Measurements from ENCODE around the gene HIF1A. TPM values are rescaled to one million over a fixed set of nuclear protein-coding genes. Genes with fewer than 3 reads are reported as not detected.

The HIF1A gene
- total and polyA plus RNA-seq, 4 donors: 43.8 to 173 (median 106) TPM

DNA sequence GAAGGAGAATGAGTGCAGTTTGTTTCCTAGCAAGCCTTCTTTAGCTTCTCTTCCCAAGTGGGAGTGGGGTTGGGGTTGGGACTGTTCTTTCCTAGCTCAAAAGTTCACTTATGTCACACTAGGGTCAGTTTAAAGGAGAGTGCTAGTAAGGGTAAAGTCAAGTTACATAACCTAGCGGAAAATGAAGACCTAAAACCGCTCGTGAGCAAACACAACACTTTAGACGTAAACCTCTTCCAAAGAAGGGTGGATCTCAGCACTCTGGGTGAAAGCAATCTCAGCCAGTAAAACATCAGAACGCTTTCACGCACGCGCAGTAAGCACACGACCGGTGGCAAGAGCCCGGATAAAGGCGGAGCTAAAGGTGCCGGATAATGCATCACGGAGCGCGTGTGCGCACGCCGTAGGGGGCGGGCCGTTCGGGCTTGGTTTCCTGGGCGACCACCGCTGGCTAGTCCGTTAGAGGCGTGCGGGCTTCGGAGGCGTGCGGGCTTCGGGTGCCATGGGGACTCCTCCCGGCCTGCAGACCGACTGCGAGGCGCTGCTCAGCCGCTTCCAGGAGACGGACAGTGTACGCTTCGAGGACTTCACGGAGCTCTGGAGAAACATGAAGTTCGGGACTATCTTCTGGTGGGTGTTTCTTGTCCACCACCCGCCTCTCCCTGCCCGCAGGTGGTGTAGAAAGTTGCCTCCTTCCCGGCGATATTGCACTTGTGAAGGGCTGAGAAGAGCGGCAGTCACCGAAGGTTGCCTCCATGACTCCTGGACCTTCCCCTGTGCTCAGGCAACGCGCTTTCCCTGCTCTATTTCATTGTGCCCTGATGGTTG is 66.9 kb downstream of the HIF1A start, which contains the start of gene SNAPC1:
SNAPC1 (plus strand) TSS at position 462 of the 828 bp plus-strand sequence; CDS start at position 503, 41 bp downstream.
- no peaks in the 10 kb centered on the region for H3K9me3 ChIP-seq (ENCODE audit: control insufficient read depth, low read length)
- no peaks in the 10 kb centered on the region for H3K27me3 ChIP-seq (ENCODE audit: control insufficient read depth in 1 of 2, insufficient read depth in 2 of 2, low read length in 1 of 2)
- DNase-seq: peak; percentile 98 to 99
- peak; percentile 100 for ATAC-seq (ENCODE audit: low FRiP score)
- H3K4me3 ChIP-seq (ENCODE audit: low read length in 2 of 2): peak within 1 kb of the TSS; percentile 41 to 80
- intact Hi-C loops (cut with DNase I): loop anchor here in 1 of 2 donors (5.0 kb wide), 1 partner anchor 300 kb away; no protein-coding TSS in a partner anchor
- WGBS, 2 donors: 0% methylated on average over 46 to 49 of the region's 49 CpGs
- no peaks in the 10 kb centered on the region for H3K36me3 ChIP-seq (ENCODE audit: control insufficient read depth in 1 of 2, insufficient read depth in 2 of 2, low read length in 1 of 2)
- H3K27ac ChIP-seq (ENCODE audit: low read depth in 1 of 2, low read length in 2 of 2): peak within 1 kb of the TSS in 1 of 2 donors; percentile 61
- peaks cover 0 to 2% of the 10 kb centered on the region in 2 donors for H3K4me1 ChIP-seq (ENCODE audit: control insufficient read depth in 1 of 2, insufficient read depth in 2 of 2, low read length in 2 of 2)

DNA sequence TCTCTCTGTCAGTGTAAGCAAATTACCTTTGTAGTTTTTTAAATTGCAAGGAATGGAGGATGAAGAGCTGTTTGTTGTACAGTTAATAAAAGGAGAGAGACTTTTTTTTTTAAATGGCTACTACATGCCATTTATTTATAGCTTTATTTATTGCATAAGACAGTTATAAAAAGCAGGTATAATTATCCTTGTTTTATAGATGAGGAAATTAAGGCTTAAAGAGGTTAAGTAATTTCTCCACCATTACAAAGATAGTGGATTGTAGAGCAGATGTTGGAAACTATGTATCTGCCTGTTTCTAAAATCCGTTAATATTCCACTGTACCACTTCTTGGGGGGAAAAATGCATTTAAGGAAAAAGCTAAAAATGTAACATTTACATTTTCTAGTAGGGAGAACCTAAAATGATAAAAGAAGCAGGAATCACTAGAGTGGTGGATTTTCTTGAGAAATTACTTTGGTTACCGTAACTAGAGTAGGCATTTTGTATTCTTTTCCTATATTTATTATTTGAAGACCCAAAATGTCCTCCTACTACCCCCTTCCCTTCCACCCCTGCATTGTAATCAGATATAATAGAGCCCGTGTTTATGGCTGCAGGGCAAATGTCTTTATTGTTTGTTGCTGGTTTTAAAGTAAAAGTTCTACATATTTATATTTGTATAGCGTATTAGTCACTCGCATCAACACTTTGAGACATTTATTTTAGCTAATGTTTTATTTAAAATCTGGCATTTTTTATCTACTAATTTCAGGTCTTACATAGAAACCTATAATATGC is 69.2 kb downstream of the HIF1A start:
- intact Hi-C loops (cut with DNase I): loop anchor here in 1 of 2 donors (5.0 kb wide), 1 partner anchor 302 kb away; no protein-coding TSS in a partner anchor
- no peak overlapping the region for H3K4me3 ChIP-seq (ENCODE audit: low read length in 2 of 2)

DNA sequence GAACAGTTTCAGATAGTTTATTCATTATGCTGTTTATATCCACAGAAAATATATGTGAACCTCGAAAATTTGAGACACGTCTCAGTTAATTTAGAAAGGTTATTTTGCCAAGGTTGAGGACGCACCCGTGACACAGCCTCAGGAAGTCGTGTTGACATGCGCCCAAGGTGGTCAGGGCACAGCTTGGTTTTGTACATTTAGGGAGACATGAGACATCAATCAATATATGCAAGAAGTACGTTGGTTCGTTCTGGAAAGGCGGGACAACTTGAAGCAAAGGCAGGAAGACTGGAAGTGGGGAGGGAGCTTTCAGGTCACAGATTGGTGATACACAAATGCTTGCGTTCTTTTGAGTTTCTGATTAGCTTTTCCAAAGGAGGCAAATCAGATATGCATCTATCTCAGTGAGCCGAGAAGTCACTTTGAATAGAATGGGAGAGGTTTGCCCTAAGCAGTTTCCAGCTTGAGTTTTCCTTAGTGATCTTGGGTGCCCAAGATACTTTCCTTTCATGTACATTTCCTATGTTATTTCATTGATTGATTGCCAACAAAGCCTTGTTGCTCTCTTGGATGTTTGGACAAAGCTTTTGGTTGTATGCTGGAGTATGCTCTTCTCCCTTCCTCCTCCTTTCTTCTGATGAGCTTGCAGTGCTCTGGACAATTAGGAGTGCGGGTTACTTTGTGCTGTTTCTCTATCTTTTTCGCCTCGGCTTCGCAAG is 70.1 kb downstream of the HIF1A start:
- H3K36me3 ChIP-seq (ENCODE audit: control insufficient read depth in 1 of 2, insufficient read depth in 2 of 2, low read length in 1 of 2): no peaks in the 10 kb centered on the region
- H3K9me3 ChIP-seq (ENCODE audit: control insufficient read depth, low read length): no peaks in the 10 kb centered on the region
- intact Hi-C loops (cut with DNase I): no loop called here
- H3K4me3 ChIP-seq (ENCODE audit: low read length in 2 of 2): no peak overlapping the region
- ATAC-seq (ENCODE audit: low FRiP score): no peak
- no peaks in the 10 kb centered on the region for H3K27me3 ChIP-seq (ENCODE audit: control insufficient read depth in 1 of 2, insufficient read depth in 2 of 2, low read length in 1 of 2)
- DNase-seq: no peak
- H3K4me1 ChIP-seq (ENCODE audit: control insufficient read depth in 1 of 2, insufficient read depth in 2 of 2, low read length in 2 of 2): peaks cover 0 to 2% of the 10 kb centered on the region in 2 donors
- H3K27ac ChIP-seq (ENCODE audit: low read depth in 1 of 2, low read length in 2 of 2): no peak overlapping the region
- 74 to 81% methylated on average over 15 of the region's 15 CpGs for WGBS, 2 donors

More for the DNA sequence above, 69.2 kb downstream of the HIF1A start:
- Histone ChIP-seq H3K9me3 (ENCODE audit: control insufficient read depth, low read length) (no peaks in the 10 kb centered on the region), H3K4me1 (ENCODE audit: control insufficient read depth in 1 of 2, insufficient read depth in 2 of 2, low read length in 2 of 2) (peaks cover 0 to 2% of the 10 kb centered on the region in 2 donors), H3K36me3 (ENCODE audit: control insufficient read depth in 1 of 2, insufficient read depth in 2 of 2, low read length in 1 of 2) (no peaks in the 10 kb centered on the region), H3K27ac (ENCODE audit: low read depth in 1 of 2, low read length in 2 of 2) (no peak overlapping the region), H3K27me3 (ENCODE audit: control insufficient read depth in 1 of 2, insufficient read depth in 2 of 2, low read length in 1 of 2) (no peaks in the 10 kb centered on the region)
- ATAC-seq (ENCODE audit: low FRiP score) (no peak), DNase-seq (no peak)
- 88 to 90% methylated on average over 5 of the region's 5 CpGs for WGBS, 2 donors

DNA sequence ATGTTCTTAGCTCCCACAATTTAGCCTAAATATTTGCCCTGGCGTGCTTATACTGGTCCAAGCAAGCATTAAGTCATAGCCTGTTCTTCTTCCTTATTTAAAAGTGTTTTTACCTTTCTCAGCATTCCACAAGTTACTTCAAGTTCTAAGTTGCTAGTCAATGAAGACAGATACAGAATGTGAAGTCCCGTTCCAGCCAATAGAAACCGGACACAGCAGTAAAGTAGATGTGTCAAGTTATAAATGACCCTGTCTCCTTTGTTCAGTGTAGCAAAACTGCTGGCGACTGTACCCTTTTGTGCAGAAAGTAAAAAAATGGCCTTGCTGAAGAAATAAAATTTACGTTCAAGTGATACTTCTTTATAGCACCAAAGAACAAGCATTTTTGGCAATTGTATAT is 70.8 kb downstream of the HIF1A start:
- Histone ChIP-seq H3K9me3 (ENCODE audit: control insufficient read depth, low read length) (no peaks in the 10 kb centered on the region), H3K27ac (ENCODE audit: low read depth in 1 of 2, low read length in 2 of 2) (no peak overlapping the region), H3K4me1 (ENCODE audit: control insufficient read depth in 1 of 2, insufficient read depth in 2 of 2, low read length in 2 of 2) (peaks cover 0 to 2% of the 10 kb centered on the region in 2 donors), H3K36me3 (ENCODE audit: control insufficient read depth in 1 of 2, insufficient read depth in 2 of 2, low read length in 1 of 2) (no peaks in the 10 kb centered on the region), H3K27me3 (ENCODE audit: control insufficient read depth in 1 of 2, insufficient read depth in 2 of 2, low read length in 1 of 2) (no peaks in the 10 kb centered on the region), H3K4me3 (ENCODE audit: low read length in 2 of 2) (no peak overlapping the region)
- intact Hi-C loops (cut with DNase I): no loop called here
- DNase-seq: no peak
- 61 to 62% methylated on average over 5 of the region's 5 CpGs for WGBS, 2 donors
- no peak for ATAC-seq (ENCODE audit: low FRiP score)

DNA sequence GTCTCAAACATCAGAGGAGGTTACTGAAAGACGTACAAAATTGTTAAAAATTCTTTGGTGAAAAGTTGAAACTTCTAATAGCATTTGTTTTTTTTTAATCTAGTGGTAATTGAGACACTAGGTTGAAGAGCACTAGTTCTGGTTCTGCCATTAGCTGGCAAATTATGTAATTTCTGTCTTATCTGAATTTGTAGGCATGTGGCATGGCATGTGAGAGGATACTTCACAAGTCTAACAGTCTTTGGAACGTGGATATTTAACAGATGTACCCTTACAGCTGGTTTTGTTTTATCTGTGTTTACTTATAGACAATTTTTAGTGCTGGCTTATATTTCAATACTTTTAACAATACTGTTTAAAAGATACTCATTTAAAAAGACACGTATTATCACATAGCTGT is 72.9 kb downstream of the HIF1A start:
- intact Hi-C loops (cut with DNase I): no loop called here
- ATAC-seq (ENCODE audit: low FRiP score) (no peak), DNase-seq (no peak)
- Histone ChIP-seq H3K27ac (ENCODE audit: low read depth in 1 of 2, low read length in 2 of 2) (no peak overlapping the region), H3K27me3 (ENCODE audit: control insufficient read depth in 1 of 2, insufficient read depth in 2 of 2, low read length in 1 of 2) (no peaks in the 10 kb centered on the region), H3K9me3 (ENCODE audit: control insufficient read depth, low read length) (no peaks in the 10 kb centered on the region), H3K4me3 (ENCODE audit: low read length in 2 of 2) (no peak overlapping the region), H3K36me3 (ENCODE audit: control insufficient read depth in 1 of 2, insufficient read depth in 2 of 2, low read length in 1 of 2) (no peaks in the 10 kb centered on the region), H3K4me1 (ENCODE audit: control insufficient read depth in 1 of 2, insufficient read depth in 2 of 2, low read length in 2 of 2) (peaks cover 0 to 2% of the 10 kb centered on the region in 2 donors)
- 76 to 85% methylated on average over 3 of the region's 3 CpGs for WGBS, 2 donors

DNA sequence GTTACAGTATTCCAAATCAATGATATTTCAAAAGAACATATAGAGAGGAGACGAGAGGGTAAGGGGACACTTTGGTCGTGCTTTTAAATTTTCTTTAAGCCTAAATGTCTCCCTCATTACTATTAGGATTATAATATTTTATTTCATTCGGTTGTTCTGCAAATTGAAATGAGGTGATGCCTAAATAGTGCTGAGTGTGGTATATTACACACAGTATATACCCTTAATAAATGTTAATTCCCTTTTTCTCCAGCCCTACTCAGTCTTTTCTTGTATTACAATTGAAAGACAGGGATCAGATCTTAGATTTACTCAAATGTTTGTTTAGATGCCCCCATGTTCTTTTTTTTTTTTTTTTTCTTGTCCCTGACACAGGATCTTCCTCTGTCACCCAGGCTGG is 74.6 kb downstream of the HIF1A start:
- Histone ChIP-seq H3K36me3 (ENCODE audit: control insufficient read depth in 1 of 2, insufficient read depth in 2 of 2, low read length in 1 of 2) (no peaks in the 10 kb centered on the region), H3K4me1 (ENCODE audit: control insufficient read depth in 1 of 2, insufficient read depth in 2 of 2, low read length in 2 of 2) (no peaks in the 10 kb centered on the region), H3K27ac (ENCODE audit: low read depth in 1 of 2, low read length in 2 of 2) (no peak overlapping the region), H3K27me3 (ENCODE audit: control insufficient read depth in 1 of 2, insufficient read depth in 2 of 2, low read length in 1 of 2) (no peaks in the 10 kb centered on the region), H3K9me3 (ENCODE audit: control insufficient read depth, low read length) (no peaks in the 10 kb centered on the region), H3K4me3 (ENCODE audit: low read length in 2 of 2) (no peak overlapping the region)
- ATAC-seq (ENCODE audit: low FRiP score) (no peak), DNase-seq (no peak)
- 61 to 96% methylated on average over 3 of the region's 3 CpGs for WGBS, 2 donors
- intact Hi-C loops (cut with DNase I): loop anchor here in 1 of 2 donors (10.0 kb wide), 1 partner anchor 65 kb away; no protein-coding TSS in a partner anchor

DNA sequence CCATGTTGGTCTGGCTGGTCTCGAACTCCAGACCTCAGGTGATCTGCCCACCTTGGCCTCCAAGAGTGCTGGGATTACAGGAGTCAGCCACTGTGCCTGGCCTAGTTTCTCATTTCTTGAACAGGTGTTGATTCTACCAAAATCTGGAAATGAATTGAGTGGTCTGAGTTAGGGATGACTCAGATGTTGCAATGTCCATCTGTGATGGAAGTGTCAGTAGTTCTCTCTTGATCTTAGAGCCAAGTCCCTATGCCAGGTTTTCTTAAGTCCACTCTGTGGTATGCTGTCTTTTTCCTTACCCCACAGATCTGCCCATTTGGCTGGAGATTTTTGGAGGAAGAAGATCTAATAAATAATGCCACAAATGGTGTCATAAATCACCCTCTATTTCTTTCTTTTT is 79.5 kb downstream of the HIF1A start:
- no peak for DNase-seq
- H3K27me3 ChIP-seq (ENCODE audit: control insufficient read depth in 1 of 2, insufficient read depth in 2 of 2, low read length in 1 of 2): no peaks in the 10 kb centered on the region
- ATAC-seq (ENCODE audit: low FRiP score): no peak
- no peak overlapping the region for H3K4me3 ChIP-seq (ENCODE audit: low read length in 2 of 2)
- H3K36me3 ChIP-seq (ENCODE audit: control insufficient read depth in 1 of 2, insufficient read depth in 2 of 2, low read length in 1 of 2): peaks cover 0 to 2% of the 10 kb centered on the region in 2 donors
- H3K9me3 ChIP-seq (ENCODE audit: control insufficient read depth, low read length): no peaks in the 10 kb centered on the region
- intact Hi-C loops (cut with DNase I): loop anchor here in 1 of 2 donors (10.0 kb wide), 1 partner anchor 60 kb away; no protein-coding TSS in a partner anchor
- H3K4me1 ChIP-seq (ENCODE audit: control insufficient read depth in 1 of 2, insufficient read depth in 2 of 2, low read length in 2 of 2): no peaks in the 10 kb centered on the region
- no peak overlapping the region for H3K27ac ChIP-seq (ENCODE audit: low read depth in 1 of 2, low read length in 2 of 2)
- 99 to 100% methylated on average over 1 of the region's 1 CpG for WGBS, 2 donors

DNA sequence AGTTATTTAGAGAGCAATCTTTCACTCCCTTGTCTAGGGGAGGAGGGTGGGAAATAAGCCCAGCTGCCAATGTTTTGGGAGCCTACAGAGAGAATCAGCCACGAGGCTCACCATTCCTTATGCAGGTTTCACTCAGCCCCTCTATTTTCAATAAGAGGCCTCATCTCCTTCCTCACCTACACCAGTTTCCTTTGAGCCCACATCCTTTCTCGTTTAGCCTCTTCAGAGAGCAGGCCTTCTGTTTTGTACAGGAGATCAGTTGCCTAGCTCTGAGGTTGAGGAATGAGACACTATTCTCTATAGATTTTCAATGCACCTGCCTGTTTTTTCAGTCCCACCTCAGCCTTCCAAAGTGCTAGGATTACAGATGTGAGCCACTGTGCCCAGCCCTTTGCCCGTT is 84.8 kb downstream of the HIF1A start:
- H3K27me3 ChIP-seq (ENCODE audit: control insufficient read depth in 1 of 2, insufficient read depth in 2 of 2, low read length in 1 of 2): no peaks in the 10 kb centered on the region
- no peak overlapping the region for H3K27ac ChIP-seq (ENCODE audit: low read depth in 1 of 2, low read length in 2 of 2)
- 49 to 77% methylated on average over 3 of the region's 3 CpGs for WGBS, 2 donors
- H3K4me1 ChIP-seq (ENCODE audit: control insufficient read depth in 1 of 2, insufficient read depth in 2 of 2, low read length in 2 of 2): no peaks in the 10 kb centered on the region
- H3K4me3 ChIP-seq (ENCODE audit: low read length in 2 of 2): no peak overlapping the region
- no peak for DNase-seq
- no peak for ATAC-seq (ENCODE audit: low FRiP score)
- intact Hi-C loops (cut with DNase I): no loop called here
- peaks cover 2 to 3% of the 10 kb centered on the region in 2 donors for H3K36me3 ChIP-seq (ENCODE audit: control insufficient read depth in 1 of 2, insufficient read depth in 2 of 2, low read length in 1 of 2)
- H3K9me3 ChIP-seq (ENCODE audit: control insufficient read depth, low read length): no peaks in the 10 kb centered on the region
